SK-N-SH treated with all-trans-retinoic acid at 6 μM for 48 hours (cell line): Measurements from ENCODE around the gene PLCB2.

ENCODE experiments used
- ARNTL ChIP-seq: fragments of 450-650 bp; formaldehyde crosslinking; IDR thresholded peaks from 2 replicates; pipeline ENCODE4 v1.5.0; 2020; ENCODE audit warnings: low read depth, mild to moderate bottlenecking, moderate library complexity, borderline replicate concordance
- BACH2 ChIP-seq: fragments of 250-450 bp; sonication (Bioruptor Pico); IDR thresholded peaks from 2 replicates; pipeline ENCODE4 v1.9.0; 2021; ENCODE audit warnings: mild to moderate bottlenecking, borderline replicate concordance
- CREB5 ChIP-seq: fragments of 250-450 bp; sonication (Bioruptor Pico); IDR thresholded peaks from 2 replicates; pipeline ENCODE4 v1.5.1; 2020; ENCODE audit warnings: low read depth, mild to moderate bottlenecking, moderate library complexity
- ISL1 ChIP-seq: fragments of 250-450 bp; sonication (Bioruptor Pico); IDR thresholded peaks from 2 replicates; pipeline ENCODE4 v2.1.2; 2022; ENCODE audit warnings: mild to moderate bottlenecking, moderate library complexity
- OSR1 ChIP-seq: fragments of 250-450 bp; sonication (Bioruptor Pico); IDR thresholded peaks from 2 replicates; pipeline ENCODE4 v1.8.0; 2022; ENCODE audit warnings: moderate library complexity, mild to moderate bottlenecking, inconsistent platforms
- PATZ1 ChIP-seq: fragments of 250-450 bp; sonication (Bioruptor Pico); IDR thresholded peaks from 2 replicates; pipeline ENCODE4 v1.8.0; 2020; ENCODE audit warnings: mild to moderate bottlenecking, moderate library complexity, borderline replicate concordance
- PPARA ChIP-seq: fragments of 250-450 bp; sonication (Bioruptor Pico); IDR thresholded peaks from 2 replicates; pipeline ENCODE4 v1.5.0; 2020; ENCODE audit warnings: mild to moderate bottlenecking, borderline replicate concordance
- RARB ChIP-seq: fragments of 250-450 bp; sonication (Bioruptor Pico); IDR thresholded peaks from 2 replicates; pipeline ENCODE4 v1.8.0; 2021; ENCODE audit warnings: mild to moderate bottlenecking, moderate library complexity
- SNAI2 ChIP-seq: fragments of 250-450 bp; sonication (Bioruptor Pico); IDR thresholded peaks from 2 replicates; pipeline ENCODE4 v1.5.0; 2020; ENCODE audit warnings: mild to moderate bottlenecking, moderate library complexity
- TOX ChIP-seq: fragments of 250-450 bp; sonication (Bioruptor Pico); IDR thresholded peaks from 2 replicates; pipeline ENCODE4 v1.8.0; 2021; ENCODE audit warnings: mild to moderate bottlenecking, moderate library complexity, borderline replicate concordance
- ZFP3 ChIP-seq: fragments of 250-450 bp; sonication (Bioruptor Pico); IDR thresholded peaks from 2 replicates; pipeline ENCODE4 v1.5.0; 2020; ENCODE audit warnings: mild to moderate bottlenecking, moderate library complexity
- ZFP30 ChIP-seq: fragments of 450-650 bp; formaldehyde crosslinking; IDR thresholded peaks from 2 replicates; pipeline ENCODE4 v1.5.0; 2022; ENCODE audit warnings: mild to moderate bottlenecking, moderate library complexity
- TF ChIP-seq, protein P1 (sequence below): fragments of 250-450 bp; sonication (Bioruptor Pico); IDR thresholded peaks from 2 replicates; pipeline ENCODE4 v1.8.0; 2021; ENCODE audit warnings: low read depth, mild to moderate bottlenecking, moderate library complexity, borderline replicate concordance
- TF ChIP-seq, protein P2 (sequence below): fragments of 250-450 bp; sonication (Bioruptor Pico); IDR thresholded peaks from 2 replicates; pipeline ENCODE4 v1.5.1; 2021; ENCODE audit warnings: mild to moderate bottlenecking, moderate library complexity

GRCh38 chr15:40290918-40291574 is 16.7 kb downstream of the PLCB2 start:
- TF ChIP-seq, protein P1, sequence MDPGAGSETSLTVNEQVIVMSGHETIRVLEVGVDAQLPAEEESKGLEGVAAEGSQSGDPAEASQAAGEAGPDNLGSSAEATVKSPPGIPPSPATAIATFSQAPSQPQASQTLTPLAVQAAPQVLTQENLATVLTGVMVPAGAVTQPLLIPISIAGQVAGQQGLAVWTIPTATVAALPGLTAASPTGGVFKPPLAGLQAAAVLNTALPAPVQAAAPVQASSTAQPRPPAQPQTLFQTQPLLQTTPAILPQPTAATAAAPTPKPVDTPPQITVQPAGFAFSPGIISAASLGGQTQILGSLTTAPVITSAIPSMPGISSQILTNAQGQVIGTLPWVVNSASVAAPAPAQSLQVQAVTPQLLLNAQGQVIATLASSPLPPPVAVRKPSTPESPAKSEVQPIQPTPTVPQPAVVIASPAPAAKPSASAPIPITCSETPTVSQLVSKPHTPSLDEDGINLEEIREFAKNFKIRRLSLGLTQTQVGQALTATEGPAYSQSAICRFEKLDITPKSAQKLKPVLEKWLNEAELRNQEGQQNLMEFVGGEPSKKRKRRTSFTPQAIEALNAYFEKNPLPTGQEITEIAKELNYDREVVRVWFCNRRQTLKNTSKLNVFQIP (CRISPR knock-in tag): no peak
- TF ChIP-seq RARB (no peak), BACH2 (no peak), ZFP30 (CRISPR knock-in tag) (no peak), OSR1 (CRISPR knock-in tag) (no peak), ISL1 (no peak), TOX (CRISPR knock-in tag) (no peak), PATZ1 (CRISPR knock-in tag) (no peak), PPARA (CRISPR knock-in tag) (no peak), SNAI2 (no peak), ZFP3 (CRISPR knock-in tag) (no peak), ARNTL (CRISPR knock-in tag) (no peak), CREB5 (no peak)
- TF ChIP-seq, protein P2, sequence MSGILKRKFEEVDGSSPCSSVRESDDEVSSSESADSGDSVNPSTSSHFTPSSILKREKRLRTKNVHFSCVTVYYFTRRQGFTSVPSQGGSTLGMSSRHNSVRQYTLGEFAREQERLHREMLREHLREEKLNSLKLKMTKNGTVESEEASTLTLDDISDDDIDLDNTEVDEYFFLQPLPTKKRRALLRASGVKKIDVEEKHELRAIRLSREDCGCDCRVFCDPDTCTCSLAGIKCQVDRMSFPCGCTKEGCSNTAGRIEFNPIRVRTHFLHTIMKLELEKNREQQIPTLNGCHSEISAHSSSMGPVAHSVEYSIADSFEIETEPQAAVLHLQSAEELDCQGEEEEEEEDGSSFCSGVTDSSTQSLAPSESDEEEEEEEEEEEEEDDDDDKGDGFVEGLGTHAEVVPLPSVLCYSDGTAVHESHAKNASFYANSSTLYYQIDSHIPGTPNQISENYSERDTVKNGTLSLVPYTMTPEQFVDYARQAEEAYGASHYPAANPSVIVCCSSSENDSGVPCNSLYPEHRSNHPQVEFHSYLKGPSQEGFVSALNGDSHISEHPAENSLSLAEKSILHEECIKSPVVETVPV: no peak
